Measurements from ENCODE around the gene CBX7. TPM values are rescaled to one million over a fixed set of nuclear protein-coding genes. Genes with fewer than 3 reads are reported as not detected.
"Not testable (repeated sequence)": the region's sequence is repeated elsewhere in the genome, so short reads cannot be mapped to it uniquely, and the experiment has no call there.

CBX7 gene
- total and polyA plus RNA-seq, 2 experiments from 2014 or later = 2.5 to 10.4 TPM

DNA sequence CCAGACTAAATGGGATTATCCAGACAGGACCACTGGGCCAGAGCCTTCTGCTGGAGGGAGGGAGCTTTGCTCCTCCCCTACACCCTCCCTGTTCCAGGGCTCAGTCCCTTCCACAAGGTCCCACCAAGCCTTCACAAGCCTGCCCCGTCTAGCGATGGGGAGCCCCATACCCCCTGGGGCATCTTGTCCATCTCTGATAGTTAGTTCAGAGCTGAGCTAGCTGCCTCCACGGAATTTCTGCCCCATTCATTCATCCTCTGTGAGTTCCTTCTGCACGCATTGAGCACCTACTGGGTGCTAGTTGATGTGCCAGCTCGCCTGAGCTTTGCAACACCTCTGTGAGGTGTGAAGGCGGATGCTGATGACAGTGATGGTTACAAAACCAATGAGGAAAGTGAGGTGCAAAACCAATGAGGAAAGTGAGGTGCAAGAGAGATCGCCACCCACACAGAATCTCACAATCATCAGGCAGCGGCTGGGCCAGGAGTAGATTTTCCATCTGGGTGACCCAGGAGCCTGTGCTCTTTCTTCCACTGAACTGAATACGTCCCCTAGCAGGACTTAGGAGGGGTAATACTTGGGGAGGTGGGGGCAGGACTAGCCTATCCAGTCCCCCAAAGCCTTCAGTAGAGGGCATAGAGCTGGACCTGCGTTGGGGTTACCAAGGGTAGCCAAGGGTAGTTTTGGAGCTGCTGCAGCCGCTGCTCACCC, 21.5 kb upstream of the CBX7 start:
- Histone ChIP-seq H3K36me3 (ENCODE audit: low read depth) (no peaks in the 10 kb centered on the region), H3K79me2 (ENCODE audit: insufficient read depth) (no peaks in the 10 kb centered on the region), H3F3A (ENCODE audit: insufficient read depth) (peaks cover 23% of the 10 kb centered on the region), H3K27ac (peak overlapping the region; percentile 50), H3K9ac (peak overlapping the region; percentile 60), H3K9me2 (ENCODE audit: insufficient read depth) (no peaks in the 10 kb centered on the region), H2AFZ (peak overlapping the region; percentile 2), H3K4me3 (no peak overlapping the region), H3K4me2 (ENCODE audit: unreplicated experiment) (peak overlapping the region; percentile 42), H3K4me1 (ENCODE audit: insufficient read depth) (peaks cover 48% of the 10 kb centered on the region), H3K27me3 (replicated peaks; ENCODE audit: insufficient read depth) (no peaks in the 10 kb centered on the region), H3K9me3 (ENCODE audit: low read depth) (no peaks in the 10 kb centered on the region), H4K20me1 (ENCODE audit: insufficient read depth) (no peaks in the 10 kb centered on the region)
- WGBS, 2 experiments (ENCODE audit: low coverage in 1 of 2, low lambda C conversion rate in 2 of 2, missing lambda C conversion rate in 2 of 2) = 89 to 91% methylated on average over 11 of the region's 11 CpGs
- in situ Hi-C loops (cut with MboI) = no loop called here
- DNase-seq = peak; percentile 20
- TF ChIP-seq EZH2 (IDR thresholded peaks at IDR 0.05; ENCODE audit: insufficient read depth, poor library complexity, severe bottlenecking) = no peak
- no peak for TF ChIP-seq EZH2phosphoT487 (IDR thresholded peaks at IDR 0.05; ENCODE audit: insufficient read depth, low read depth)

- no peaks in the 10 kb centered on the region for H3K36me3 ChIP-seq (ENCODE audit: low read depth)
- no peaks in the 10 kb centered on the region for H4K20me1 ChIP-seq (ENCODE audit: insufficient read depth)
- WGBS, 2 experiments (ENCODE audit: low coverage in 1 of 2, low lambda C conversion rate in 2 of 2, missing lambda C conversion rate in 2 of 2) = 90 to 93% methylated on average over 16 of the region's 16 CpGs
- DNase-seq = no peak
- peaks cover 42% of the 10 kb centered on the region for H3K4me1 ChIP-seq (ENCODE audit: insufficient read depth)
- H3K79me2 ChIP-seq (ENCODE audit: insufficient read depth) = no peaks in the 10 kb centered on the region
- H3K4me3 ChIP-seq = no peak overlapping the region
- TF ChIP-seq EZH2 (IDR thresholded peaks at IDR 0.05; ENCODE audit: insufficient read depth, poor library complexity, severe bottlenecking) = no peak
- TF ChIP-seq EZH2phosphoT487 (IDR thresholded peaks at IDR 0.05; ENCODE audit: insufficient read depth, low read depth) = no peak
- no peak overlapping the region for H3K4me2 ChIP-seq (ENCODE audit: unreplicated experiment)
- no peak overlapping the region for H3K9ac ChIP-seq
- in situ Hi-C loops (cut with MboI) = no loop called here
- H3K27ac ChIP-seq = no peak overlapping the region
- no peaks in the 10 kb centered on the region for H3K27me3 ChIP-seq (replicated peaks; ENCODE audit: insufficient read depth)
- H3F3A ChIP-seq (ENCODE audit: insufficient read depth) = peaks cover 20% of the 10 kb centered on the region
- H3K9me3 ChIP-seq (ENCODE audit: low read depth) = no peaks in the 10 kb centered on the region
- H2AFZ ChIP-seq = no peak overlapping the region
- H3K9me2 ChIP-seq (ENCODE audit: insufficient read depth) = no peaks in the 10 kb centered on the region
Observed at GRCh38 chr22:39173050-39173706, 20.7 kb upstream of the CBX7 start.

- H3K36me3 ChIP-seq (ENCODE audit: low read depth); H3K4me2 ChIP-seq (ENCODE audit: unreplicated experiment); H3K4me3 ChIP-seq; H2AFZ ChIP-seq; H3K9me2 ChIP-seq (ENCODE audit: insufficient read depth); H3K9ac ChIP-seq; DNase-seq; H3K9me3 ChIP-seq (ENCODE audit: low read depth); H3K27me3 ChIP-seq (replicated peaks; ENCODE audit: insufficient read depth); H4K20me1 ChIP-seq (ENCODE audit: insufficient read depth); in situ Hi-C loops (cut with MboI); H3K27ac ChIP-seq; H3K79me2 ChIP-seq (ENCODE audit: insufficient read depth): not testable (repeated sequence)
- H3K4me1 ChIP-seq (ENCODE audit: insufficient read depth) = peaks cover 34% of the 10 kb centered on the region
- WGBS, 2 experiments (ENCODE audit: low coverage in 1 of 2, low lambda C conversion rate in 2 of 2, missing lambda C conversion rate in 2 of 2) = 87% methylated on average over 11 of the region's 11 CpGs
- peaks cover 16% of the 10 kb centered on the region; the same call in 1 of the 2 replicates for H3F3A ChIP-seq (ENCODE audit: insufficient read depth)
Observed at GRCh38 chr22:39172265-39173049, 20.0 kb upstream of the CBX7 start.

DNA sequence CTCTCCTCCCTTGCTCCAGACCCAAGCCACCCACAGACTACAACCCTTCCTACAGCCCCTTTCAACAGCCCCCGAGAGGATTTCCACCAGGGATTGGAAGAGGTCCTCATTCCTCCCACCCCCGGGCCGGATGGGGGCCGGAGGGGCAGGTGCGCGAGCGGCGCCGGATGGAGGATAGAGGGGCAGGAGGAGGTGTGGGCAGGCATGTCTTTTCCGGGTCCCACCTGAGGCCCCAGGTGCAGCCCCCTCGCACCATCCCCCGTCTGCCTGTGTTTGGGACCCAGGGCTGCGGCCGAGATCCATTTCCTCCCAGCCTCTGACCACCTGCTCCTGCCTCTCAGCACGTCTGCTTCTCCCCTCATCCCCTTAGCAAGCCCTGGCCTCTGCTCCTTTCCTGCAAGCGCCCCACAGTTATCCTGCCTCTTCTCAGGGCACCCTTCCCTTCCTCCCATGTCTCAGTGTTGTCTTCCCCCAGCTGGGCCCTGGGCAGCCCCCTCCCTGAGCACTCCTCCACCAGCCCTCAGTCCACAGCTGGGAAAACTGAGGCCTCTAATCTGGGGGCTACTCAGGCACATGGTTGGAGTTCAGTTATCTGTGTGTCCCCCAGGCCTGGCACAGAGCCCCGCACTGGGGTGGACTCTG, 19.3 kb upstream of the CBX7 start:
- Histone ChIP-seq H3K4me1 (ENCODE audit: insufficient read depth) (peaks cover 30% of the 10 kb centered on the region), H3K4me3 (no peak overlapping the region), H3K9me3 (ENCODE audit: low read depth) (no peaks in the 10 kb centered on the region), H3K9me2 (ENCODE audit: insufficient read depth) (no peaks in the 10 kb centered on the region), H3F3A (ENCODE audit: insufficient read depth) (peaks cover 15% of the 10 kb centered on the region; the same call in 1 of the 2 replicates), H4K20me1 (ENCODE audit: insufficient read depth) (no peaks in the 10 kb centered on the region), H3K9ac (no peak overlapping the region), H3K36me3 (ENCODE audit: low read depth) (no peaks in the 10 kb centered on the region), H3K27ac (no peak overlapping the region), H3K27me3 (replicated peaks; ENCODE audit: insufficient read depth) (no peaks in the 10 kb centered on the region), H3K4me2 (ENCODE audit: unreplicated experiment) (no peak overlapping the region), H3K79me2 (ENCODE audit: insufficient read depth) (no peaks in the 10 kb centered on the region), H2AFZ (no peak overlapping the region)
- no peak for DNase-seq
- 86 to 88% methylated on average over 15 to 17 of the region's 17 CpGs for WGBS, 2 experiments (ENCODE audit: low coverage in 1 of 2, low lambda C conversion rate in 2 of 2, missing lambda C conversion rate in 2 of 2)
- no peak for TF ChIP-seq EZH2phosphoT487 (IDR thresholded peaks at IDR 0.05; ENCODE audit: insufficient read depth, low read depth)
- no peak for TF ChIP-seq EZH2 (IDR thresholded peaks at IDR 0.05; ENCODE audit: insufficient read depth, poor library complexity, severe bottlenecking)
- in situ Hi-C loops (cut with MboI) = no loop called here
